Frontal cortex (tissue), 4 donors: ENCODE results near the gene SNU13. TPM values are rescaled to one million over a fixed set of nuclear protein-coding genes. Genes with fewer than 3 reads are reported as not detected.
"Not testable (repeated sequence)": the region's sequence is repeated elsewhere in the genome, so short reads cannot be mapped to it uniquely, and the experiment has no call there.

ENCODE experiments used
- DNase-seq, 2 donors: peaks; one replicate each; pipeline ENCODE4 v3.0.0; 2012; ENCODE audit warnings: low spot score in 2 of 2
- FAIRE-seq: peaks from 2 replicates; lab custom pipeline; 2012; peaks lifted over from hg19 to GRCh38; lab: Jason Lieb, UNC
- small RNA-seq: library from RNA; depleted of rRNA; stranded (forward); fragments of <200 nt; gene quantifications from one replicate; pipeline ENCODE3, GENCODE V24; 2014
- total RNA-seq: library from RNA; depleted of rRNA; stranded (reverse); fragments of >200 nt; gene quantifications from one replicate; pipeline ENCODE4 v1.2.3, GENCODE V29; 2014
- donor health status: control.
- donor health status: control.
- donor health status: control.

The SNU13 gene
- total RNA-seq, 1 donor from 2014 or later, result 74.6 TPM

- FAIRE-seq, result no peak
- no peak for DNase-seq
Observed at GRCh38 chr22:41650229-41650628, 38.4 kb downstream of the SNU13 start.

GRCh38 chr22:41648432-41648831, 40.2 kb downstream of the SNU13 start:
- DNase-seq, result no peak
- no peak for FAIRE-seq

GRCh38 chr22:41647771-41648170, 40.9 kb downstream of the SNU13 start:
- FAIRE-seq (no peak), DNase-seq (no peak)

DNA sequence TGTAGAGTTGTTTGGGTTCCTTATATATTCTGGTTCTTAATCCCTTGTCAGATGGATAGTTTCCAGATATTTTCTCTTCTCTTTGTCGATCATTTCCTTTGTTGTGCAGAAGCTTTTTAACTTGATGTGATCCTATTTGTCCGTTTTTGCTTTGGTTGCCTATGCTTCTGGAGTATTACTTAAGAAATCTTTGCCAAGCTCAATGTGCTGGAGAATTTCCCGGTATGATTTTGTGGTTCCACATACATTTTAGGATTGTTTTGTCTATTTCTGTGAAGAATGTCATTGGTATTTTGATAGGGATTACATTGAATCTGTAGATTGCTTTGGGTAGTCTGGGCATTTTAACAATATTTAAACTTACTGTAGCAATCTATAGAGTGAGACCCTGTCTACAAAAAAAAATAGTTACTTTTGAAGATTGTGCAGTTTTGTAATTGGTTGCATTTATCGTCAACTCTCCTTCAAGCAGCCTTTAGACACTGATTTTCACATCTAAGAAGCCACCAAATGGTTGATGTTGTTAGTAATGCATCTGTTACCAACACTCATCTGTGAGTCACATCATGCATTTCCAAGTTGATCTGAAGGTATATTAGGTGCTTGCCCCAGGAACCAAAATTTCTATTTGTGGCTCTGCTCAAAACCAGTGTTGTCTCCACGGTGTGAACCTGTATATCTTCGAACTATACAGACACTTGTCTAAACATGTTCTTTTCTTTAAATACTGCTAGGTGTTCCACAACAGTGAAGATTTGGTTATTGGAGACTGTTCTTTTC, 46.1 kb downstream of the SNU13 start:
- FAIRE-seq (no peak), DNase-seq (no peak)

DNA sequence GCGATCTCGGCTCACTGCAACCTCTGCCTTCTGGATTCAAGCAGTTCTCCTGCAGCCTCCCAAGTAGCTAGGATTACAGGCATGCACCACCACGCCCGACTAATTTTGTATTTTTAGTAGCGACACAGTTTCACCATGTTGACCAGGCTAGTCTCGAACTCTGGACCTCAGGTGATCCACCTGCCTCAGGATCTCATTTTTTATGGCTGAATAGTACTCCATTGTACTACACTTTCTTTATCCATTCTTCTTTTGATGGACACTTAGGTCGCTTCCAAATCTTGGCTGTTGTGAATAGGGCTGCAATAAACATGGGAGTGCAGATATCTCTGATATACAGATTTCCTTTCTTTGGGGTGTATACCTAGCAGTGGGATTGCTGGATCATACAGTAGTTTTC, 46.8 kb downstream of the SNU13 start:
- DNase-seq (no peak), FAIRE-seq (no peak)

- no peak for DNase-seq
- FAIRE-seq, result no peak
Observed at GRCh38 chr22:41638748-41639147, 49.9 kb downstream of the SNU13 start.

GRCh38 chr22:41638124-41638523, 50.5 kb downstream of the SNU13 start:
- no peak for DNase-seq
- no peak for FAIRE-seq

- FAIRE-seq, DNase-seq: not testable (repeated sequence)
Observed at GRCh38 chr22:41637623-41638022, 51.0 kb downstream of the SNU13 start.

DNA sequence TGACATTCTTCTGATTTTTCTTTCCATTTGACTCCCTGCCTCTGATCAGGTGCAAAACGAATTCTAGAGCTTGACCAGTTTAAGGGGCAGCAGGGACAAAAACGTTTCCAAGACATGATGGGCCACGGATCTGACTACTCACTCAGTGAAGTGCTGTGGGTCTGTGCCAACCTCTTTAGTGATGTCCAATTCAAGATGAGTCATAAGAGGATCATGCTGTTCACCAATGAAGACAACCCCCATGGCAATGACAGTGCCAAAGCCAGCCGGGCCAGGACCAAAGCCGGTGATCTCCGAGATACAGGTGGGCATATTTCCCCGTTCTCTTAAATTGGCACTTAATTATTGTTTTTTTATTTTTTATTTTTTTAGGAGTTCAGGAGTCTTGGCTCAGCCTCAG, 52.2 kb downstream of the SNU13 start:
- DNase-seq, result no peak
- FAIRE-seq, result no peak

GRCh38 chr22:41634610-41635009, 54.1 kb downstream of the SNU13 start:
- FAIRE-seq, DNase-seq: not testable (repeated sequence)

DNA sequence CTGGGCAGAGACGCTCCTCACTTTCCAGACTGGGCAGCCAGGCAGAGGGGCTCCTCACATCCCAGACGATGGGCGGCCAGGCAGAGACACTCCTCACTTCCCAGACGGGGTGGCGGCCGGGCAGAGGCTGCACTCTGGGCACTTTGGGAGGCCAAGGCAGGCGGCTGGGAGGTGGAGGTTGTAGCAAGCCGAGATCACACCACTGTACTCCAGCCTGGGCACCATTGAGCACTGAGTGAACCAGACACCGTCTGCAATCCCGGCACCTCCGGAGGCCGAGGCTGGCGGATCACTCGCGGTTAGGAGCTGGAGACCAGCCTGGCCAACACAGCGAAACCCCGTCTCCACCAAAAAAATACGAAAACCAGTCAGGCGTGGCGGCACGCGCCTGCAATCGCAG, 57.1 kb downstream of the SNU13 start:
- not testable (repeated sequence) for DNase-seq, FAIRE-seq

DNA sequence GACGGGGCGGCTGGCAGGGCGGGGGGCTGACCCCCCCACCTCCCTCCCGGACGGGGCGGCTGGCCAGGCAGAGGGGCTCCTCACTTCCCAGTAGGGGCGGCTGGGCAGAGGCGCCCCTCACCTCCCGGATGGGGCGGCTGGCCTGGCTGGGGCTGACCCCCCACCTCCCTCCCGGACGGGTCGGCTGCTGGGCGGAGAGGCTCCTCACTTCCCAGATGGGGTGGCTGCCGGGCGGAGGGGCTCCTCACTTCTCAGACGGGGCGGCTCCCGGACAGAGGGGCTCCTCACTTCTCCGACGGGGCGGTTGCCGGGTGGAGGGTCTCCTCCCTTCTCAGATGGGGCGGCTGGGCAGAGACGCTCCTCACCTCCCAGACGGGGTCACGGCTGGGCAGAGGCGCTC, 57.6 kb downstream of the SNU13 start:
- FAIRE-seq, DNase-seq: not testable (repeated sequence)

GRCh38 chr22:41625577-41625976, 63.1 kb downstream of the SNU13 start:
- no peak for DNase-seq
- FAIRE-seq, result no peak

Small RNA genes lying within 50 kb of the gene (small RNA-seq; reads per million reads assigned to genes)
- gene HMGN2P10 (not detected), gene RF00019 (not detected), gene RNU6-476P (not detected), gene RNU6ATAC22P (not detected)

Other genes with a start within 250 kb of the SNU13 start
- gene TOB2, start 242.1 kb downstream of the SNU13 start, total RNA-seq, result 10.2 TPM
- 53.0 TPM for gene PHF5A, start 220.2 kb downstream of the SNU13 start, total RNA-seq
- gene ACO2, start 219.8 kb downstream of the SNU13 start, total RNA-seq, result 72.2 TPM
- 24.1 TPM for gene POLR3H, start 144.4 kb downstream of the SNU13 start, total RNA-seq
- 8.6 TPM for gene CSDC2, start 127.9 kb downstream of the SNU13 start, total RNA-seq
- gene PMM1, start 99.0 kb downstream of the SNU13 start, total RNA-seq, result 16.3 TPM
- gene DESI1, start 67.8 kb downstream of the SNU13 start, total RNA-seq, result 17.9 TPM
- gene XRCC6, start 67.6 kb downstream of the SNU13 start, total RNA-seq, result 259 TPM
- gene MEI1, start 10.6 kb upstream of the SNU13 start, total RNA-seq, result 0.41 TPM
- gene CCDC134, start 111.8 kb upstream of the SNU13 start, total RNA-seq, result 14.3 TPM
- gene SREBF2, start 144.2 kb upstream of the SNU13 start, total RNA-seq, result 56.3 TPM
- gene SHISA8, start 226.2 kb upstream of the SNU13 start, total RNA-seq, result not detected
- gene TNFRSF13C, start 237.9 kb upstream of the SNU13 start, total RNA-seq, result under 0.01 TPM